ENCODE results near the gene OAT. TPM values are rescaled to one million over a fixed set of nuclear protein-coding genes. Genes with fewer than 3 reads are reported as not detected.

Gene OAT
- total and polyA plus RNA-seq, 2 donors (not counting 3 experiments of a cell fraction or from before 2014, with no cell fraction given): 69.9 to 90.8 TPM

- no peak overlapping the region for H3K4me3 ChIP-seq (replicated peaks in 1 of 3; ENCODE audit: insufficient read depth in 1 of 3, low read depth in 1 of 3, low read length in 3 of 3)
- dilution Hi-C loops (cut with MboI; ENCODE audit: extremely low pct_ligation_motif_present, low sequenced_read_pairs): no loop called here
- no peaks in the 10 kb centered on the region for H3K4me1 ChIP-seq (ENCODE audit: control insufficient read depth, extremely low read depth, insufficient read depth, low read length)
- ChIA-PET CTCF (interaction anchor here (0.8 to 2.3 kb wide), 3 partner anchors 18 to 376 kb away, joined by 3 to 11 read pairs (median 5); no protein-coding TSS in a partner anchor), POLR2A (no interaction called here)
- no peaks in the 10 kb centered on the region for H3K9me3 ChIP-seq (replicated peaks; ENCODE audit: control insufficient read depth, insufficient read depth, low read length)
- H3K9ac ChIP-seq (replicated peaks; ENCODE audit: extremely low read depth, insufficient read depth, low read length): no peak overlapping the region
- H3K4me2 ChIP-seq (ENCODE audit: insufficient read depth, low read length): no peak overlapping the region
- H2AFZ ChIP-seq (ENCODE audit: low read depth, low read length): no peak overlapping the region
- H3K79me2 ChIP-seq (ENCODE audit: control insufficient read depth, insufficient read depth, low read length): no peaks in the 10 kb centered on the region
- H3K27me3 ChIP-seq (ENCODE audit: control insufficient read depth in 2 of 2, insufficient read depth in 2 of 2, low read length in 2 of 2): no peaks in the 10 kb centered on the region
- no TSS peak for BruUV-seq (replicated peaks)
- no peaks in the 10 kb centered on the region for H3K9me1 ChIP-seq (replicated peaks; ENCODE audit: control insufficient read depth, extremely low read depth, insufficient read depth, low read length)
- no peak for DNase-seq (ENCODE audit: low read depth, low spot score)
- H3K36me3 ChIP-seq (ENCODE audit: control insufficient read depth in 2 of 2, extremely low read depth in 1 of 2, insufficient read depth in 2 of 2, low read length in 2 of 2): no peaks in the 10 kb centered on the region
- no peak for TF ChIP-seq MAX (IDR thresholded peaks at IDR 0.05; ENCODE audit: insufficient read depth, insufficient read length)
- TF ChIP-seq EZH2 (IDR thresholded peaks at IDR 0.05; ENCODE audit: borderline replicate concordance, low read depth, low read length, severe bottlenecking): no peak
- no peak for TF ChIP-seq JUN (IDR thresholded peaks at IDR 0.05; ENCODE audit: borderline replicate concordance, insufficient read depth, insufficient read length, low read depth)
- TF ChIP-seq POLR2AphosphoS5 (IDR thresholded peaks at IDR 0.05; ENCODE audit: insufficient read depth, low read depth, low read length): no peak
- no peak for TF ChIP-seq GATA2 (IDR thresholded peaks at IDR 0.05; ENCODE audit: insufficient read depth, insufficient read length, low read depth, low read length)
- no peak for TF ChIP-seq FOS (IDR thresholded peaks at IDR 0.05; ENCODE audit: borderline replicate concordance, insufficient read depth, low read length)
- no peak for TF ChIP-seq POLR2A (IDR thresholded peaks at IDR 0.05; ENCODE audit: low read depth, low read length)
- TF ChIP-seq, protein P1, sequence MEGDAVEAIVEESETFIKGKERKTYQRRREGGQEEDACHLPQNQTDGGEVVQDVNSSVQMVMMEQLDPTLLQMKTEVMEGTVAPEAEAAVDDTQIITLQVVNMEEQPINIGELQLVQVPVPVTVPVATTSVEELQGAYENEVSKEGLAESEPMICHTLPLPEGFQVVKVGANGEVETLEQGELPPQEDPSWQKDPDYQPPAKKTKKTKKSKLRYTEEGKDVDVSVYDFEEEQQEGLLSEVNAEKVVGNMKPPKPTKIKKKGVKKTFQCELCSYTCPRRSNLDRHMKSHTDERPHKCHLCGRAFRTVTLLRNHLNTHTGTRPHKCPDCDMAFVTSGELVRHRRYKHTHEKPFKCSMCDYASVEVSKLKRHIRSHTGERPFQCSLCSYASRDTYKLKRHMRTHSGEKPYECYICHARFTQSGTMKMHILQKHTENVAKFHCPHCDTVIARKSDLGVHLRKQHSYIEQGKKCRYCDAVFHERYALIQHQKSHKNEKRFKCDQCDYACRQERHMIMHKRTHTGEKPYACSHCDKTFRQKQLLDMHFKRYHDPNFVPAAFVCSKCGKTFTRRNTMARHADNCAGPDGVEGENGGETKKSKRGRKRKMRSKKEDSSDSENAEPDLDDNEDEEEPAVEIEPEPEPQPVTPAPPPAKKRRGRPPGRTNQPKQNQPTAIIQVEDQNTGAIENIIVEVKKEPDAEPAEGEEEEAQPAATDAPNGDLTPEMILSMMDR (IDR thresholded peaks at IDR 0.05; ENCODE audit: extremely low read depth in 1 of 2, insufficient read depth in 1 of 2, low read depth in 1 of 2, low read length in 2 of 2): no peak
- no peak for TF ChIP-seq MYC (IDR thresholded peaks at IDR 0.05; ENCODE audit: low read depth, low read length)
- H4K20me1 ChIP-seq (replicated peaks; ENCODE audit: control insufficient read depth, extremely low read depth, insufficient read depth, low read length): no peaks in the 10 kb centered on the region
- FAIRE-seq: no peak
- intact Hi-C loops (cut with micrococcal nuclease): no loop called here
- H3K27ac ChIP-seq (ENCODE audit: insufficient read depth, low read depth, low read length): no peak overlapping the region
These were observed 48.3 kb downstream of the OAT start for GRCh38 chr10:124370426-124370825.
